Measurements from ENCODE around the gene SLC12A4. TPM values are rescaled to one million over a fixed set of nuclear protein-coding genes. Genes with fewer than 3 reads are reported as not detected.
A peak's percentile ranks its signal among the peaks of the same experiment; 100 is the strongest.

The SLC12A4 gene
- total and polyA plus RNA-seq, 2 of the 13 experiments (the other 11 are each of a cell fraction or from before 2014, with no cell fraction given), result 65.1 to 84.3 TPM

DNA sequence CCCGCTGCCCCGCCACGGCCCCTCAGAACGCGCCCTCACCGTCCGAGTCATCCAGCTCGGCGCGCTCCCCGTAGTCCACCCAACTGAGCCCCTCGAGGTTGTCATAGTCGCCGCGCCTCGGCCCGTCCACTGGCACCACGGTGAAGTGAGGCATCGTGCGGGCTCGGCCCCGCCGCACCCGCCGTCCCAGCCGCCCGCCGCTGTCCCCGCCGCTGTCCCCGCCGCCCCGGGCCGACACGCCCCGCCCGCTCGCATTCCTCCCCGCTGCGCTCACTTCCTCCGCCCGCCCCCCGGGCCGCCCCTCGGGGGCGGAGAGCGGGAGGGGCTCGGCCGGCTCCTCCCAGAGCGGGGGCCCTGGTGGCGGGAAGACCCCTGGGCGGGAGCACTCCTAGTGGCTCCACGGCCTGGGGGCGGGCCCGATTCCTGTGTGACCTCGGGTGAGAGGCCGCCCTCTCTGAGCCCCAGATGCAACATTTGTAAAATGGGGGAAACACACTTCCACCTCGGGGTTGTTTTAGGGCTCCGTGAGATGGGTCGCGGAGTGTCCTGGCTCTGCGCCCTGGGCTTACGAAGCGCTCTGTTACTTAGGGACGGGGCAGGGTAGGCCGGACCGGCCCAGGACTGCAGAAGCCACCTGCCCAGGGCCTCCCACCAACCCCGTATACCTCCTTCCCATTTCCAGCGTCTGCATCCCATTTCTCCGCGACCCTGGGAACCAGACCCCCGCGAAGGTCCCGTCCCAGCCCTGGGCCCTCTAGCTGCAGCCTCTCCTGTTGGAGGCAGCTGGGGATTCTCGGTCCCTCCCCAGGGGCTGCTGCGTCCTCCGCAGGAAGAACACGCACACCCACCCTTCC, at the start of gene SLC12A4 (continued):
- TF ChIP-seq, protein P1, sequence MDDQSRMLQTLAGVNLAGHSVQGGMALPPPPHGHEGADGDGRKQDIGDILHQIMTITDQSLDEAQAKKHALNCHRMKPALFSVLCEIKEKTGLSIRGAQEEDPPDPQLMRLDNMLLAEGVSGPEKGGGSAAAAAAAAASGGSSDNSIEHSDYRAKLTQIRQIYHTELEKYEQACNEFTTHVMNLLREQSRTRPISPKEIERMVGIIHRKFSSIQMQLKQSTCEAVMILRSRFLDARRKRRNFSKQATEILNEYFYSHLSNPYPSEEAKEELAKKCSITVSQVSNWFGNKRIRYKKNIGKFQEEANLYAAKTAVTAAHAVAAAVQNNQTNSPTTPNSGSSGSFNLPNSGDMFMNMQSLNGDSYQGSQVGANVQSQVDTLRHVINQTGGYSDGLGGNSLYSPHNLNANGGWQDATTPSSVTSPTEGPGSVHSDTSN (CRISPR knock-in tag; IDR thresholded peaks at IDR 0.05; ENCODE audit: borderline replicate concordance), result 0 out of 2 replicates have a peak, but pooled peaks have one; percentile 31
- TF ChIP-seq ZNF441 (CRISPR knock-in tag; IDR thresholded peaks at IDR 0.05; ENCODE audit: borderline replicate concordance), result no peak; the same call in 1 of the 2 replicates
- peak; percentile 57 for TF ChIP-seq IKZF4 (CRISPR knock-in tag; IDR thresholded peaks at IDR 0.05; ENCODE audit: borderline replicate concordance, low read depth, not compliant biosample characterization)
- TF ChIP-seq, protein P2, sequence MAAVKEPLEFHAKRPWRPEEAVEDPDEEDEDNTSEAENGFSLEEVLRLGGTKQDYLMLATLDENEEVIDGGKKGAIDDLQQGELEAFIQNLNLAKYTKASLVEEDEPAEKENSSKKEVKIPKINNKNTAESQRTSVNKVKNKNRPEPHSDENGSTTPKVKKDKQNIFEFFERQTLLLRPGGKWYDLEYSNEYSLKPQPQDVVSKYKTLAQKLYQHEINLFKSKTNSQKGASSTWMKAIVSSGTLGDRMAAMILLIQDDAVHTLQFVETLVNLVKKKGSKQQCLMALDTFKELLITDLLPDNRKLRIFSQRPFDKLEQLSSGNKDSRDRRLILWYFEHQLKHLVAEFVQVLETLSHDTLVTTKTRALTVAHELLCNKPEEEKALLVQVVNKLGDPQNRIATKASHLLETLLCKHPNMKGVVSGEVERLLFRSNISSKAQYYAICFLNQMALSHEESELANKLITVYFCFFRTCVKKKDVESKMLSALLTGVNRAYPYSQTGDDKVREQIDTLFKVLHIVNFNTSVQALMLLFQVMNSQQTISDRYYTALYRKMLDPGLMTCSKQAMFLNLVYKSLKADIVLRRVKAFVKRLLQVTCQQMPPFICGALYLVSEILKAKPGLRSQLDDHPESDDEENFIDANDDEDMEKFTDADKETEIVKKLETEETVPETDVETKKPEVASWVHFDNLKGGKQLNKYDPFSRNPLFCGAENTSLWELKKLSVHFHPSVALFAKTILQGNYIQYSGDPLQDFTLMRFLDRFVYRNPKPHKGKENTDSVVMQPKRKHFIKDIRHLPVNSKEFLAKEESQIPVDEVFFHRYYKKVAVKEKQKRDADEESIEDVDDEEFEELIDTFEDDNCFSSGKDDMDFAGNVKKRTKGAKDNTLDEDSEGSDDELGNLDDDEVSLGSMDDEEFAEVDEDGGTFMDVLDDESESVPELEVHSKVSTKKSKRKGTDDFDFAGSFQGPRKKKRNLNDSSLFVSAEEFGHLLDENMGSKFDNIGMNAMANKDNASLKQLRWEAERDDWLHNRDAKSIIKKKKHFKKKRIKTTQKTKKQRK (IDR thresholded peaks at IDR 0.05; ENCODE audit: low read length), result no peak
- TF ChIP-seq ETV6 (CRISPR knock-in tag; conservative IDR thresholded peaks at IDR 0.05), result peak; percentile 68
- peak; percentile 42; the same call in 1 of the 2 replicates for TF ChIP-seq AKAP8 (CRISPR knock-in tag; IDR thresholded peaks at IDR 0.05)
- TF ChIP-seq ZMYM3 (CRISPR knock-in tag; IDR thresholded peaks at IDR 0.05), result peak; percentile 100
- TF ChIP-seq, protein P3, sequence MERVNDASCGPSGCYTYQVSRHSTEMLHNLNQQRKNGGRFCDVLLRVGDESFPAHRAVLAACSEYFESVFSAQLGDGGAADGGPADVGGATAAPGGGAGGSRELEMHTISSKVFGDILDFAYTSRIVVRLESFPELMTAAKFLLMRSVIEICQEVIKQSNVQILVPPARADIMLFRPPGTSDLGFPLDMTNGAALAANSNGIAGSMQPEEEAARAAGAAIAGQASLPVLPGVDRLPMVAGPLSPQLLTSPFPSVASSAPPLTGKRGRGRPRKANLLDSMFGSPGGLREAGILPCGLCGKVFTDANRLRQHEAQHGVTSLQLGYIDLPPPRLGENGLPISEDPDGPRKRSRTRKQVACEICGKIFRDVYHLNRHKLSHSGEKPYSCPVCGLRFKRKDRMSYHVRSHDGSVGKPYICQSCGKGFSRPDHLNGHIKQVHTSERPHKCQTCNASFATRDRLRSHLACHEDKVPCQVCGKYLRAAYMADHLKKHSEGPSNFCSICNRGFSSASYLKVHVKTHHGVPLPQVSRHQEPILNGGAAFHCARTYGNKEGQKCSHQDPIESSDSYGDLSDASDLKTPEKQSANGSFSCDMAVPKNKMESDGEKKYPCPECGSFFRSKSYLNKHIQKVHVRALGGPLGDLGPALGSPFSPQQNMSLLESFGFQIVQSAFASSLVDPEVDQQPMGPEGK (CRISPR knock-in tag; IDR thresholded peaks at IDR 0.05), result peak; percentile 98
- TF ChIP-seq NFYB (CRISPR knock-in tag; IDR thresholded peaks at IDR 0.05), result peak; percentile 49
- TF ChIP-seq ZNF737 (CRISPR knock-in tag; IDR thresholded peaks at IDR 0.05; ENCODE audit: borderline replicate concordance), result no peak
- peak; percentile 42; the same call in 1 of the 2 replicates for TF ChIP-seq MIER3 (CRISPR knock-in tag; IDR thresholded peaks at IDR 0.05; ENCODE audit: borderline replicate concordance)
- TF ChIP-seq HNF4G (IDR thresholded peaks at IDR 0.05; ENCODE audit: borderline replicate concordance, low read depth, low read length), result no peak
- TF ChIP-seq HNF4G (CRISPR knock-in tag; IDR thresholded peaks at IDR 0.05; ENCODE audit: borderline replicate concordance, low read depth), result no peak; the same call in 1 of the 2 replicates
- TF ChIP-seq ZFP36L1 (CRISPR knock-in tag; IDR thresholded peaks at IDR 0.05), result no peak
- 0 out of 2 replicates have a peak, but pooled peaks have one; percentile 86 for TF ChIP-seq SMAD1 (CRISPR knock-in tag; IDR thresholded peaks at IDR 0.05; ENCODE audit: borderline replicate concordance, low read depth)
- peak; percentile 71; the same call in 1 of the 2 replicates for TF ChIP-seq SPEN (CRISPR knock-in tag; IDR thresholded peaks at IDR 0.05; ENCODE audit: low read depth)
- peak; percentile 64 for TF ChIP-seq XRCC5 (optimal IDR thresholded peaks at IDR 0.05; ENCODE audit: low read length)
- no peak for TF ChIP-seq ZNF326 (CRISPR knock-in tag; IDR thresholded peaks at IDR 0.05; ENCODE audit: borderline replicate concordance)
- TF ChIP-seq, protein P4, sequence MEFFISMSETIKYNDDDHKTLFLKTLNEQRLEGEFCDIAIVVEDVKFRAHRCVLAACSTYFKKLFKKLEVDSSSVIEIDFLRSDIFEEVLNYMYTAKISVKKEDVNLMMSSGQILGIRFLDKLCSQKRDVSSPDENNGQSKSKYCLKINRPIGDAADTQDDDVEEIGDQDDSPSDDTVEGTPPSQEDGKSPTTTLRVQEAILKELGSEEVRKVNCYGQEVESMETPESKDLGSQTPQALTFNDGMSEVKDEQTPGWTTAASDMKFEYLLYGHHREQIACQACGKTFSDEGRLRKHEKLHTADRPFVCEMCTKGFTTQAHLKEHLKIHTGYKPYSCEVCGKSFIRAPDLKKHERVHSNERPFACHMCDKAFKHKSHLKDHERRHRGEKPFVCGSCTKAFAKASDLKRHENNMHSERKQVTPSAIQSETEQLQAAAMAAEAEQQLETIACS (CRISPR knock-in tag; IDR thresholded peaks at IDR 0.05), result no peak; the same call in 1 of the 2 replicates
- TF ChIP-seq ARHGAP35 (CRISPR knock-in tag; IDR thresholded peaks at IDR 0.05; ENCODE audit: borderline replicate concordance), result peak; percentile 51; the same call in 1 of the 2 replicates
